ENCODE data around the gene MINDY4. TPM values are rescaled to one million over a fixed set of nuclear protein-coding genes. Genes with fewer than 3 reads are reported as not detected.

Gene MINDY4
- total and polyA plus RNA-seq, 2 donors (not counting 1 experiment from before 2014, with no cell fraction given): 6.1 to 6.3 TPM

DNA sequence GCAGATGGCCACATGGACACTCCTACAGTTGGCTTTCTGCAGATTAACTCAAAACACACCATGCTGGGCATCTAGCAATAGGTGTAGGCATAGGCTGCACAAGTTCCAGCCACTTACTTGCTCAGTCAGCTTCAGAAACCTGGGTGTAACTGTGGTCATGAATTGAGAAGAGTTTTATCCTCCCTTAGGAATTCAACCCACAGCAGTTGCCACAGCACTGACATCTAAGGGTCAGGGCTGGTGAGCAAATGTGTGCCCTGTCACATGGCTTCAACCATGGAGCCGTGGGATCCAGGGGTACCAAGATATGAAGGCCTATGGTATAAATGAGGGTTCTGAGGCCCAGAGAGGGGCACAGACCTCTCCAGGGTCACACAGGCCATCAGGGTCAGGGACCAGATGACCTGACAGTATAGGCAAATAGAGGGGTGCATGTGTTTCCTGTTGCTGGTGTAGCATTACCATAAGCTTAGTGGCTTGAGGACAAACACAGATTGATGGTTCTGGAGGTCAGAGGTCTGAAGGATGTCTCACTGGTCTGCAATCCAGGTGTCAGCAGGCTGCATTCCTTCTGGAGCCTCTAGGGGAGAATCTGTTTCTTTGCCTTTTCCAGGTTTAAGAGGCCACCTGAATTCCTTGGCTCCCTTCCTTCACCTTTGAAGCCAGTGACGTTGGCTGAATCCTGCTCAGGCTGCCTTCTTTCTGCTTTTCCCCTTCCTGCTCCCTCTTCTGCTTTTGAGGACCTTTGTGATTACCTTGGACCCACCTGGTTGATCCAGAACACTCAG is 24.1 kb downstream of the MINDY4 start:
- peaks cover 3% of the 10 kb centered on the region for H3K36me3 ChIP-seq (ENCODE audit: control insufficient read depth, insufficient read depth, low read length)
- no peaks in the 10 kb centered on the region for H4K20me1 ChIP-seq (ENCODE audit: control insufficient read depth, extremely low read depth, insufficient read depth, low read length)
- peak overlapping the region; percentile 69 for H3K27ac ChIP-seq (ENCODE audit: insufficient read depth, low read length)
- H3K4me3 ChIP-seq (replicated peaks in 1 of 4; ENCODE audit: control extremely low read depth in 1 of 4, insufficient read depth in 1 of 4, low read depth in 3 of 4, low read length in 4 of 4): no peak overlapping the region
- no peaks in the 10 kb centered on the region for H3K9me3 ChIP-seq (ENCODE audit: control insufficient read depth, insufficient read depth, low read depth, low read length)
- TF ChIP-seq, protein P1, sequence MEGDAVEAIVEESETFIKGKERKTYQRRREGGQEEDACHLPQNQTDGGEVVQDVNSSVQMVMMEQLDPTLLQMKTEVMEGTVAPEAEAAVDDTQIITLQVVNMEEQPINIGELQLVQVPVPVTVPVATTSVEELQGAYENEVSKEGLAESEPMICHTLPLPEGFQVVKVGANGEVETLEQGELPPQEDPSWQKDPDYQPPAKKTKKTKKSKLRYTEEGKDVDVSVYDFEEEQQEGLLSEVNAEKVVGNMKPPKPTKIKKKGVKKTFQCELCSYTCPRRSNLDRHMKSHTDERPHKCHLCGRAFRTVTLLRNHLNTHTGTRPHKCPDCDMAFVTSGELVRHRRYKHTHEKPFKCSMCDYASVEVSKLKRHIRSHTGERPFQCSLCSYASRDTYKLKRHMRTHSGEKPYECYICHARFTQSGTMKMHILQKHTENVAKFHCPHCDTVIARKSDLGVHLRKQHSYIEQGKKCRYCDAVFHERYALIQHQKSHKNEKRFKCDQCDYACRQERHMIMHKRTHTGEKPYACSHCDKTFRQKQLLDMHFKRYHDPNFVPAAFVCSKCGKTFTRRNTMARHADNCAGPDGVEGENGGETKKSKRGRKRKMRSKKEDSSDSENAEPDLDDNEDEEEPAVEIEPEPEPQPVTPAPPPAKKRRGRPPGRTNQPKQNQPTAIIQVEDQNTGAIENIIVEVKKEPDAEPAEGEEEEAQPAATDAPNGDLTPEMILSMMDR (conservative IDR thresholded peaks at IDR 0.05 in 1 of 2, IDR thresholded peaks at IDR 0.05 in 1 of 2; ENCODE audit: low read depth in 1 of 2, low read length in 2 of 2): no peak
- TF ChIP-seq EZH2 (IDR thresholded peaks at IDR 0.05; ENCODE audit: low read length, missing control alignments): no peak
- no peak overlapping the region for H3K4me2 ChIP-seq (ENCODE audit: extremely low read depth, insufficient read depth, low read length)
- no peak overlapping the region for H3K9ac ChIP-seq (ENCODE audit: insufficient read depth, low read length)
- H3K4me1 ChIP-seq (ENCODE audit: control insufficient read depth, extremely low read depth, insufficient read depth, low read length): peaks cover 44% of the 10 kb centered on the region
- H3K79me2 ChIP-seq (ENCODE audit: control insufficient read depth, insufficient read depth, low read length): no peaks in the 10 kb centered on the region
- H2AFZ ChIP-seq (ENCODE audit: low read length): no peak overlapping the region
- no peak for DNase-seq (ENCODE audit: low read depth in 2 of 2)
- H3K27me3 ChIP-seq (ENCODE audit: control insufficient read depth, insufficient read depth, low read length): no peaks in the 10 kb centered on the region

DNA sequence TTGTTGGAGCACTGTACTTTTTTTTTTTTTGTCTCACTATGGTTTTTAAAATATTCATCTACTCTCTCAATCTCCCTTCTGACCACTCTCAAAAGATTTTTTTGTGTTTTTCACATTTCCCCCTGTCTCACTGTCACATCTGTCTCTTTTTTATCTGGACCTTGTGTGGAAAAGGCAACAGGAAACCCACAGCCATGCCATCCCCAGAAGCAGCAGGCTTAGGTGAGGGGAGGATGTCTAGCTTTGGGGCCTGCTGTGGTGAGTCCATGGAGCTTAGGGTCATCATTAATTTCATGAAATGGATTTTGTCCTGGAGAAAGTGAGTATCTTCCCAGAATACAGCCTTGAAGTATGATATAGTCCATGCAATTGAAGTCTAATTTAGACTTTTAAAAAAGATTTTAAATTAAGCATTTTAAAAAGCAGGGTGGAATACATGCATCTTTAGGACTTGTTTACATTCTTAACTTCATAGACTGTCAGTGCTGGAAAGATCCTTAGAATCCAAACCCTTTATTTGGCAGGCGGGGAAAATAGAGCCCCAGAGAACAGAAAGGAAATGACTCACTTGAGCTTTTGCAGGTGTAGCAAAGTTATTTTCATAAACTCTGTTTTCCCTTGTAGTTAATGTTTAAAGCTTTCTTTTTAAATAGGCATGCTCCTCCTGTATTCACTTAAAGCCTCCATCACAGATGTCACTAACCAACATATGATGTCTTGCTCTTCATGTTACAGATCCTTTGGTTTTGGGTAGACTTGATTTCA is 25.1 kb downstream of the MINDY4 start:
- peak overlapping the region; percentile 35 for H3K4me2 ChIP-seq (ENCODE audit: extremely low read depth, insufficient read depth, low read length)
- no peaks in the 10 kb centered on the region for H3K79me2 ChIP-seq (ENCODE audit: control insufficient read depth, insufficient read depth, low read length)
- H3K4me1 ChIP-seq (ENCODE audit: control insufficient read depth, extremely low read depth, insufficient read depth, low read length): peaks cover 45% of the 10 kb centered on the region

More for the DNA sequence above, 25.1 kb downstream of the MINDY4 start:
- Histone ChIP-seq H3K9me3 (ENCODE audit: control insufficient read depth, insufficient read depth, low read depth, low read length) (no peaks in the 10 kb centered on the region), H3K4me3 (replicated peaks in 1 of 4; ENCODE audit: control extremely low read depth in 1 of 4, insufficient read depth in 1 of 4, low read depth in 3 of 4, low read length in 4 of 4) (no peak overlapping the region), H3K36me3 (ENCODE audit: control insufficient read depth, insufficient read depth, low read length) (peaks cover 3% of the 10 kb centered on the region), H4K20me1 (ENCODE audit: control insufficient read depth, extremely low read depth, insufficient read depth, low read length) (no peaks in the 10 kb centered on the region), H3K27ac (ENCODE audit: insufficient read depth, low read length) (peak overlapping the region; percentile 69), H3K27me3 (ENCODE audit: control insufficient read depth, insufficient read depth, low read length) (no peaks in the 10 kb centered on the region), H3K9ac (ENCODE audit: insufficient read depth, low read length) (no peak overlapping the region), H2AFZ (ENCODE audit: low read length) (no peak overlapping the region)
- peak; percentile 67 to 73 for DNase-seq (ENCODE audit: low read depth in 2 of 2)
- TF ChIP-seq, protein P1 (conservative IDR thresholded peaks at IDR 0.05 in 1 of 2, IDR thresholded peaks at IDR 0.05 in 1 of 2; ENCODE audit: low read depth in 1 of 2, low read length in 2 of 2): no peak
- no peak for TF ChIP-seq EZH2 (IDR thresholded peaks at IDR 0.05; ENCODE audit: low read length, missing control alignments)
